H7 (cell line): ENCODE results near the gene TMEM19. TPM values are rescaled to one million over a fixed set of nuclear protein-coding genes. Genes with fewer than 3 reads are reported as not detected.

ENCODE experiments used
- DNase-seq: peaks from one replicate; pipeline ENCODE4 v3.0.0; 2012
- H3K27me3 ChIP-seq: 2 replicates; pipeline ENCODE4 v1.6.0; 2011; ENCODE audit warnings: mild to moderate bottlenecking, low read length; ENCODE audit not compliant: control insufficient read depth, insufficient read depth
- H3K36me3 ChIP-seq: replicated peaks from 2 replicates; pipeline ENCODE4 v1.5.1; 2011; ENCODE audit warnings: low read length; ENCODE audit not compliant: control insufficient read depth, insufficient read depth
- H3K4me3 ChIP-seq: 2 replicates; pipeline ENCODE4 v1.5.1; 2011; ENCODE audit warnings: low read depth, mild to moderate bottlenecking, control low read depth, low read length, moderate library complexity; ENCODE audit not compliant: insufficient read depth
- total RNA-seq: library from RNA; depleted of rRNA; stranded (reverse); fragments of >200 nt; shearing (Covaris generic); gene quantifications from 2 replicates; pipeline ENCODE4 v1.2.3, GENCODE V29; 2014; rRNA removed

Gene TMEM19
- 12.7 and 23.2 TPM in 2 replicates for total RNA-seq

- peak; percentile 85 for DNase-seq
- Histone ChIP-seq H3K4me3 (peak within 1 kb of the TSS; percentile 91), H3K27me3 (no peaks in the 10 kb centered on the region), H3K36me3 (no peaks in the 10 kb centered on the region)
These were observed at the start of gene TMEM19 for GRCh38 chr12:71685914-71686657. Gene TMEM19 (plus strand): TSS chr12:71686082. CDS start chr12:71686681, 599 bp downstream.

DNA sequence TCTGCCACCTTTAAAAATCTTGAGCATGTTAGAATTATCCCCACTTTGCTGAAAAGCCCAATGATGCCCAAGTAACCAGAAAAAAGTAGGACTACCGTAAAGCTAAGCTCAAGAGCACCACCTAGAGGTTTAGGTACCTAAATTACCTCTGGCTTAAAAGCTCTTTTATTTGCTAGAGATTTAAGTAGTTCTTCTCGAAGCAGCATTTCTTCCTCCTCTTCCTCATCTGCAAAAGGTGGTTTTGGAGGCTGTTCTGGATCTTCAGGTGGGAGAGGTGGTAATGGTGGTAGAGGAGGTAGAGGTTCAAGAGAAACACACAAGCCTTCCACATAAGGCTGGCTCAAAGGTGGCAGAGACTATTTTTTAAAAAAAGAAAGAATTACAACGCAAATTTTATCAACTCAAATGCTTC, 49.2 kb upstream of the TMEM19 start:
- H3K36me3 ChIP-seq: peaks cover 26% of the 10 kb centered on the region
- no peak overlapping the region for H3K4me3 ChIP-seq
- H3K27me3 ChIP-seq: no peaks in the 10 kb centered on the region
- peak; percentile 57 for DNase-seq

DNA sequence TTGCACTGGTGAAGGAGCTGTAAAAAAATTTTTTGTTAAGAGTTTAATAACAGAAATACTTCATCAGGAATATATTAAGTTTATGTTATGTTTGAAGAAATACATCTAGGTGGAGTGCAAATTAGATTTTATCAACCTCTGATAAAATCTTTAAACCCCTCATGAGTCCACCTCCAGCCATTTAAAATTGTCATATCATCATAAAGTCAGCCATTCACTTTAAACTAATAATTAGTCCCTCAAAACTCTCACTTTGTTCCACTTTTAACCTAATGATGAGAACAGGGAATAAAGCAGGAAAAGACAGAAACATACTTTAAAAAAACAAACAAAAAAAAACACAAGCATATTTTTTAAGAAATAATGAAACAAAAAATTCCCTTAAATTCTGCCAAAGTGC, 47.4 kb upstream of the TMEM19 start:
- H3K4me3 ChIP-seq: no peak overlapping the region
- H3K36me3 ChIP-seq: peaks cover 27% of the 10 kb centered on the region
- no peaks in the 10 kb centered on the region for H3K27me3 ChIP-seq
- DNase-seq: no peak

- H3K27me3 ChIP-seq: no peaks in the 10 kb centered on the region
- DNase-seq: peak; percentile 18
- H3K36me3 ChIP-seq: peaks cover 26% of the 10 kb centered on the region
- H3K4me3 ChIP-seq: no peak overlapping the region
These were observed 46.5 kb upstream of the TMEM19 start for GRCh38 chr12:71639341-71639760.

GRCh38 chr12:71640316-71640715, 45.6 kb upstream of the TMEM19 start:
- no peak for DNase-seq
- peaks cover 22% of the 10 kb centered on the region for H3K36me3 ChIP-seq
- H3K4me3 ChIP-seq: no peak overlapping the region
- no peaks in the 10 kb centered on the region for H3K27me3 ChIP-seq

DNA sequence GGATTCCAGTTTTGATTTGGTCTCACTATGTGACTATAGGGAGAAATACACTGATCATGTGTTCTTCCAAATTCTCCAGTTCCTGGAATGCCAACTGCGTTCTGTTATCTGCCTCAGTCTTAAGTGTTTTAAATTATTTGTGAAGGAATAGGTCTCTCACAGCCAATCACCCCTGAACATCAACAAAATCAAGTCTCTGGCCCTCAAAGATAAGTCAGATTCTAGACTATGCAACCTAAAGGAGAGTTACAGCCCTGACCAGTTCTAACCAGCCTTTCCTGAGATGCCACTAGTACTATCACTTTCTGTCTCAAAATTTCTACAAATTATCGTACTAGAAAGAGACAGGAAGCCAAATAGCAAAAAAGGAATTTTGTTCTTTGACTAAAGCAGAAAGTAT, 44.5 kb upstream of the TMEM19 start:
- Histone ChIP-seq H3K27me3 (no peaks in the 10 kb centered on the region), H3K4me3 (no peak overlapping the region), H3K36me3 (peaks cover 14% of the 10 kb centered on the region)
- DNase-seq: no peak

GRCh38 chr12:71642264-71642663, 43.6 kb upstream of the TMEM19 start:
- Histone ChIP-seq H3K27me3 (no peaks in the 10 kb centered on the region), H3K36me3 (peaks cover 16% of the 10 kb centered on the region), H3K4me3 (no peak overlapping the region)

DNA sequence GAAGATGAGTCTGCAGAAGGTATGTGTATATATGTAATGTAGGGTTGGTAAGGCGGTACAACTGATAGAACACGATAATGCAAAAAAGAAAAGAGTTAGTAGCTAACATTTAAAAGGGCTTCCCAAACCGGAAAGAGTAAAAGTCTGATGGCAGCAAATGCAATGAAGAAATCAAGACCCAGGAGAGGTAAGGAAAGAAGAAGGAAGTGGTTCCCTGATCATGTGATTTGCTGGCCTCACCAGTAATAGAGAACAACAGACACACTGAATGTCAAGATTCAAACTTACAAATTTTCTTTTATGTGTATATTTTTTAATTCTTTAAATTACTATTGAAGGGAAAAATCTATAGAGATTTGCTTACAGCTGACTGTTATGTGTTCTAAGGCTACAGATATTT, 40.6 kb upstream of the TMEM19 start:
- DNase-seq: no peak
- H3K4me3 ChIP-seq: no peak overlapping the region
- peaks cover 12% of the 10 kb centered on the region for H3K36me3 ChIP-seq
- no peaks in the 10 kb centered on the region for H3K27me3 ChIP-seq

More at GRCh38 chr12:71642264-71642663, 43.6 kb upstream of the TMEM19 start:
- DNase-seq: no peak

DNA sequence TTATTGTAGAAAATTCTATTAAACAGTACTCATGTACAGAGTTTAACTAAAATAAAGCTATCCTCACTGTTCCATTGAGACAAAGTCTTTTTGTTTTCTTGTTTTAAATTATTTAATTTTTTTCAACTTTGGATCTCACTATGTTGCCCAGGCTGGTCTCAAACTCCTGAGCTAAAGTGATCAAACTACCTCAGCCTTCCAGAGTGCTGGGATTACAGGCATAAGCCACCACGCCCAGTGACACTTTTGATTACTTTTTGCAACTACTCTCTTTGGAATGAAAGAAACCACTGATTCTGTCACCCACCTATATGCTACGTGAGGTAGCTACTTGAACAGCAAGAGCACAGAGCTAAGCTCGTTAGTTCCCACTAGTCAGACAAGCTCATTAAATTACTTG, 39.4 kb upstream of the TMEM19 start:
- Histone ChIP-seq H3K27me3 (no peaks in the 10 kb centered on the region), H3K36me3 (peaks cover 9% of the 10 kb centered on the region), H3K4me3 (no peak overlapping the region)
- DNase-seq: no peak

GRCh38 chr12:71648537-71648936, 37.3 kb upstream of the TMEM19 start:
- Histone ChIP-seq H3K36me3 (peaks cover 4% of the 10 kb centered on the region), H3K27me3 (no peaks in the 10 kb centered on the region), H3K4me3 (no peak overlapping the region)
- no peak for DNase-seq

DNA sequence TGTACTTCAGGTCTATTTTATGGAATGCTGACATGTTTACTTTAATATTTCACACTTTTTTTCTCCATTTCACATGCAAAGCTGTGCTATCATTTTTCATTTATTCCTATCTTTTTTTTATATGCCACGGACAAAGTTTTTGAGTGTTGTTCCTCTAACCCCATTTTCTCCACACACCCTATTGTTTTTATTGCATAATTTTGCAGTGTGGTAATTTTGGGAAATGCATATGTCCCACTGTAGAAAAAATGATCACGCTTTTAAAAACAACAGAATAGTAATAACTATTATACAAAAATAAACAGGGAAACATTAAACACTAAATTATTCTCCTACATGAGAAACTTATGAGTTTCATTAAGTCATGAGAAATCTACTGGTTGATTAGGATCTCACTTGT, 36.5 kb upstream of the TMEM19 start:
- H3K4me3 ChIP-seq: no peak overlapping the region
- no peaks in the 10 kb centered on the region for H3K27me3 ChIP-seq
- H3K36me3 ChIP-seq: peaks cover 2% of the 10 kb centered on the region
- no peak for DNase-seq

GRCh38 chr12:71652656-71653055, 33.2 kb upstream of the TMEM19 start:
- no peak for DNase-seq
- no peak overlapping the region for H3K4me3 ChIP-seq
- H3K36me3 ChIP-seq: peaks cover 2% of the 10 kb centered on the region
- H3K27me3 ChIP-seq: no peaks in the 10 kb centered on the region

- Histone ChIP-seq H3K36me3 (peaks cover 2% of the 10 kb centered on the region), H3K27me3 (no peaks in the 10 kb centered on the region), H3K4me3 (no peak overlapping the region)
- no peak for DNase-seq
These were observed 32.7 kb upstream of the TMEM19 start for GRCh38 chr12:71653137-71653536.

- Histone ChIP-seq H3K36me3 (peaks cover 3% of the 10 kb centered on the region), H3K4me3 (no peak overlapping the region), H3K27me3 (no peaks in the 10 kb centered on the region)
- DNase-seq: no peak
These were observed 31.7 kb upstream of the TMEM19 start for GRCh38 chr12:71654200-71654599.

- Histone ChIP-seq H3K36me3 (peaks cover 10% of the 10 kb centered on the region), H3K4me3 (no peak overlapping the region), H3K27me3 (no peaks in the 10 kb centered on the region)
- no peak for DNase-seq
These were observed 30.4 kb upstream of the TMEM19 start for GRCh38 chr12:71655495-71655894.
